Natural killer cell (primary cell): ENCODE measurements around the gene CNP. TPM values are rescaled to one million over a fixed set of nuclear protein-coding genes. Genes with fewer than 3 reads are reported as not detected.

Experiments used
- ATAC-seq, 3 donors: fragments of 150-1000 bp in 2 of 3; fragments of 200-7000 bp in 1 of 3; cut with Tn5 transposase; 1 replicate in 1 of 3; 2 replicates in 2 of 3; pipeline ENCODE4 v1.10.0; 2021; ENCODE audit warnings: mild to moderate bottlenecking in 2 of 3, moderate library complexity in 2 of 3
- DNase-seq, 2 donors: peaks; one replicate each; pipeline versions ENCODE4 v3.0.0 to v3.0.0-alpha.2; 2013 to 2021; ENCODE audit warnings: mixed read lengths in 1 of 2
- H3K27ac ChIP-seq: one replicate; pipeline ENCODE4 v1.5.1; 2013; ENCODE audit warnings: mild to moderate bottlenecking, low read length
- H3K27me3 ChIP-seq: one replicate; pipeline ENCODE4 v1.6.1; 2013; ENCODE audit warnings: low read length; ENCODE audit not compliant: control insufficient read depth, insufficient read depth
- H3K36me3 ChIP-seq: one replicate; pipeline ENCODE4 v1.6.1; 2013; ENCODE audit warnings: low read length; ENCODE audit not compliant: control insufficient read depth, insufficient read depth
- H3K4me1 ChIP-seq: one replicate; pipeline ENCODE4 v1.6.1; 2013; ENCODE audit warnings: low read length; ENCODE audit not compliant: control insufficient read depth, insufficient read depth
- H3K4me3 ChIP-seq: one replicate; pipeline ENCODE4 v1.5.1; 2013; ENCODE audit warnings: low read length
- H3K9me3 ChIP-seq: one replicate; pipeline ENCODE4 v1.6.1; 2013; ENCODE audit warnings: low read length; ENCODE audit not compliant: control insufficient read depth, insufficient read depth
- H3K27ac Mint-ChIP-seq, 2 donors: one replicate each; pipeline ENCODE4 v1.8.0; 2022; ENCODE audit warnings: mild to moderate bottlenecking in 2 of 2, mixed read lengths in 2 of 2, moderate library complexity in 1 of 2
- H3K27me3 Mint-ChIP-seq, 2 donors: one replicate each; pipeline ENCODE4 v1.8.0; 2022; ENCODE audit warnings: low read depth in 2 of 2, mixed read lengths in 2 of 2
- H3K36me3 Mint-ChIP-seq: one replicate; pipeline ENCODE4 v1.8.0; 2022; ENCODE audit warnings: mixed read lengths
- H3K4me1 Mint-ChIP-seq, 2 donors: one replicate each; pipeline ENCODE4 v1.8.0; 2022; ENCODE audit warnings: mixed read lengths in 2 of 2
- H3K4me3 Mint-ChIP-seq: one replicate; pipeline ENCODE4 v1.8.0; 2022; ENCODE audit warnings: mild to moderate bottlenecking, moderate library complexity, mixed read lengths
- H3K9me3 Mint-ChIP-seq, 2 donors: one replicate each; pipeline ENCODE4 v1.8.0; 2022; ENCODE audit warnings: mixed read lengths in 2 of 2
- WGBS: methylation state at CpG from one replicate; pipeline ENCODE4 v1.1.7; 2013; ENCODE audit warnings: missing lambda C conversion rate; ENCODE audit not compliant: insufficient coverage; 5-methylcytosine and 5-hydroxymethylcytosine counted together
- intact Hi-C: fragments of 100-400 bp; cut with micrococcal nuclease; formaldehyde crosslinking; loops from one replicate; pipeline ENCODE4 v1.14.2; 2022
- total RNA-seq, 4 donors: library from RNA; stranded (reverse); fragments of 120-200 nt in 1 of 4; gene quantifications; one replicate each; pipeline versions ENCODE4 v1.2.3 to v1.2.4, GENCODE V29; 2013 to 2022
- TF ChIP-seq, protein P1 (sequence below): fragments of 200-600 bp; IDR thresholded peaks from one replicate; pipeline ENCODE4 v1.8.0; 2022; ENCODE audit warnings: antibody characterized with exemption

The CNP gene
- total RNA-seq, 3 donors from 2014 or later (not counting 1 experiment from before 2014, with no cell fraction given): 32.4 to 44.8 (median 38.2) TPM

DNA sequence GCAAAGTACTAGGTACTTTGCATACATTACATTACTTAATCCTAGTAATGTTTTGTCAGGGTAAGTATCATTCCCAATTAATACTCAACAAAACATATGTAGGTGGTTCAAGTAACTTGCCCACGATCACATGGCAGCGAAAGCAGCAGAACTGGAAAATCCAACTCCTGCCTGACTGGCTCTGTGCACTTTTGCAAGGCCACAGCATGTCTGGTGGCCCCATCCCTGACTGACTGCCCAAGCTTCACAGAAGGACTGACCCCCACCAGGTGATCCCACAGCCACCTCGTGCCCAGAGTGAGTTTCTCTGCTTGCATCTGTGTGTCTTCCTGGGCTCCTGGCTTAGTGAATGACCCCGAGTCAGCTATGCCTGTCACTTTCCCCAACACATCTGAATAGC, 11.4 kb downstream of the CNP start:
- H3K9me3 Mint-ChIP-seq: no peaks in the 10 kb centered on the region
- H3K27me3 Mint-ChIP-seq: no peaks in the 10 kb centered on the region
- intact Hi-C loops: no loop called here
- no peaks in the 10 kb centered on the region for H3K27me3 ChIP-seq
- peaks cover 11% of the 10 kb centered on the region for H3K36me3 Mint-ChIP-seq
- no peak for DNase-seq
- H3K27ac ChIP-seq: no peak overlapping the region
- no peak overlapping the region for H3K27ac Mint-ChIP-seq
- H3K4me1 ChIP-seq: peaks cover 14% of the 10 kb centered on the region
- no peak for ATAC-seq
- H3K36me3 ChIP-seq: peaks cover 74% of the 10 kb centered on the region
- TF ChIP-seq, protein P1, sequence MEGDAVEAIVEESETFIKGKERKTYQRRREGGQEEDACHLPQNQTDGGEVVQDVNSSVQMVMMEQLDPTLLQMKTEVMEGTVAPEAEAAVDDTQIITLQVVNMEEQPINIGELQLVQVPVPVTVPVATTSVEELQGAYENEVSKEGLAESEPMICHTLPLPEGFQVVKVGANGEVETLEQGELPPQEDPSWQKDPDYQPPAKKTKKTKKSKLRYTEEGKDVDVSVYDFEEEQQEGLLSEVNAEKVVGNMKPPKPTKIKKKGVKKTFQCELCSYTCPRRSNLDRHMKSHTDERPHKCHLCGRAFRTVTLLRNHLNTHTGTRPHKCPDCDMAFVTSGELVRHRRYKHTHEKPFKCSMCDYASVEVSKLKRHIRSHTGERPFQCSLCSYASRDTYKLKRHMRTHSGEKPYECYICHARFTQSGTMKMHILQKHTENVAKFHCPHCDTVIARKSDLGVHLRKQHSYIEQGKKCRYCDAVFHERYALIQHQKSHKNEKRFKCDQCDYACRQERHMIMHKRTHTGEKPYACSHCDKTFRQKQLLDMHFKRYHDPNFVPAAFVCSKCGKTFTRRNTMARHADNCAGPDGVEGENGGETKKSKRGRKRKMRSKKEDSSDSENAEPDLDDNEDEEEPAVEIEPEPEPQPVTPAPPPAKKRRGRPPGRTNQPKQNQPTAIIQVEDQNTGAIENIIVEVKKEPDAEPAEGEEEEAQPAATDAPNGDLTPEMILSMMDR: no peak
- H3K9me3 ChIP-seq: no peaks in the 10 kb centered on the region
- H3K4me1 Mint-ChIP-seq: peaks cover 12 to 18% of the 10 kb centered on the region in 2 donors
- WGBS: 95% methylated on average over 4 of the region's 4 CpGs
- H3K4me3 ChIP-seq: no peak overlapping the region
- H3K4me3 Mint-ChIP-seq: no peak overlapping the region

DNA sequence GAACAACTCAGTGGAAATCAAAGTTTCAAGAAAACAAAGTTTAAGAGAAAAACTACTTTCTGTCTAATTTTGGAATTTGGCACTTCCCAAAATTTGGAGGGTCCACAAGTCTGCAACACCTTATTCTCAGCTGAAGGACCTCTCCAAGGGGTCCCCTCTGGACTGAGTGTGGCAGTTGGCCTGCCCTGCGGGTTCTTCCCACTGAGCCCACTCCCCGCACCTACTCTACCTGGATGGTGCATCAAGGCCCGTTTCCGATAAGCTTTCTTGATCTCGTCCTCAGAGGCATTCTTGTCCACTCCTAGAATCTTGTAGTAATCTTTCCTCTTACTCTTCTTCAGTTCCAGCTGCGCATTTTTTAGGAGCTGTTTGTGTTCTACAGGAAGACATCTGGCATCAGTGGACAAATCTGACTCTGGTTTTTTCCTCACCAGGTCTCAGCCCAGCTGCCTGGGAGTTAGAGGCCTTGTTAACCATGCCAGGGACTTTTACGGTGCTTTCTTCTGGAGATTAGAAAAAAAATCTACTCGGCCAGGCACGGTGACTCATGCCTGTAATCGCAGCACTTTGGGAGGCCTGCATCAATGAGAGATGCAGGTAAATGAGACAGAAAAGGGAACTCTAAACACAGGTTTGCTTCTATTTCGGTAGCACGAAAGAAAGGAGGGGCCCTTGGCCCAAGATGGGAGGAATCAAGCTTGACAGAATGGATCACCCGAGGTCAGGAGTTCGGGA, 15.6 kb downstream of the CNP start:
- DNase-seq: no peak
- TF ChIP-seq, protein P1: no peak
- H3K27me3 Mint-ChIP-seq: no peaks in the 10 kb centered on the region
- peak overlapping the region in 1 of 2 donors; percentile 31 for H3K27ac Mint-ChIP-seq
- H3K27ac ChIP-seq: no peak overlapping the region
- 97% methylated on average over 14 of the region's 14 CpGs for WGBS
- no peaks in the 10 kb centered on the region for H3K9me3 Mint-ChIP-seq
- peaks cover 62% of the 10 kb centered on the region for H3K36me3 ChIP-seq
- H3K36me3 Mint-ChIP-seq: peaks cover 23% of the 10 kb centered on the region
- no peak overlapping the region for H3K4me3 ChIP-seq
- H3K27me3 ChIP-seq: no peaks in the 10 kb centered on the region
- ATAC-seq: no peak
- H3K4me1 Mint-ChIP-seq: peaks cover 5 to 7% of the 10 kb centered on the region in 2 donors
- H3K9me3 ChIP-seq: no peaks in the 10 kb centered on the region
- intact Hi-C loops: no loop called here
- H3K4me3 Mint-ChIP-seq: no peak overlapping the region
- no peaks in the 10 kb centered on the region for H3K4me1 ChIP-seq

DNA sequence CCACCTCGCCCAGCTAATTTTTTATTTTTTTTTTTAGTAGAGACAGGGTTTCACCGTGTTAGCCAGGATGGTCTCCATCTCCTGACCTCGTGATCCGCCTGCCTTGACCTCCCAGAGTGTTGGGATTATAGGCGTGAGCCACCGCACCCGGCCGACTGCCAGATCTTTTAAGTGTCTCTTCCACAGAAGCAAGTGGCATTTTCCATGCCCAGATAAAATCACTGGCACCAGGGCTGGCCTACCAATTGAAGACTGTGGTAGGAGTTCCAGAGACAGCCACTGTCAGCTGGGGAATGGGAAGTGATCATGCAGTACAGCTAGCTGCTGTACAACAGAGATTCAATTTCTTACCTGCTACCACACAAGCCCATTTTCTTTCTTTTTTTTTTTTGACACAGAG, 17.9 kb downstream of the CNP start:
- no peak overlapping the region for H3K4me3 Mint-ChIP-seq
- no peak for DNase-seq
- H3K4me1 Mint-ChIP-seq: peaks cover 0 to 3% of the 10 kb centered on the region in 2 donors
- H3K27me3 Mint-ChIP-seq: no peaks in the 10 kb centered on the region
- intact Hi-C loops: no loop called here
- no peaks in the 10 kb centered on the region for H3K9me3 ChIP-seq
- 95% methylated on average over 8 of the region's 8 CpGs for WGBS
- H3K4me1 ChIP-seq: no peaks in the 10 kb centered on the region
- TF ChIP-seq, protein P1: no peak
- no peak overlapping the region for H3K27ac ChIP-seq
- H3K27me3 ChIP-seq: no peaks in the 10 kb centered on the region
- H3K36me3 ChIP-seq: peaks cover 73% of the 10 kb centered on the region
- H3K36me3 Mint-ChIP-seq: peaks cover 37% of the 10 kb centered on the region
- no peak overlapping the region for H3K4me3 ChIP-seq
- no peak for ATAC-seq
- no peaks in the 10 kb centered on the region for H3K9me3 Mint-ChIP-seq
- H3K27ac Mint-ChIP-seq: no peak overlapping the region

DNA sequence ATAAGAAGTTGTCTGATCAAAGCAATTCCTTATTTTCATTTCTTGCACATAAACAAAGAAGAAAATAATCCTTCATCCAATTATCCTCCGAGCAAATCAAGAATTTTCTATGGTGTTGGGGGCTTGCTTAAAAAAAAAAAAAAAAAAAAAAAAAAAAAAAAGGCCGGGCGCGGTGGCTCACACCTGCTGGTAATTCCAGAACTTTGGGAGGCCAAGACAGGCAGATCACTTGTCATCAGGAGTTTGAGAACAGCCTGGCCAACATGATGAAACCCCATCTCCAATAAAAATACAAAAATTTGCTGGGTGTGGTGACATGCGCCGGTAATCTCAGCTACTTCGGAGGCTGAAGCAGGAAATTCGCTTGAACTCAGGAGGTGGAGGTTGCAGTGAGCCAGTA, 19.3 kb downstream of the CNP start:
- ATAC-seq (no peak), DNase-seq (no peak)
- Histone ChIP-seq H3K27me3 (no peaks in the 10 kb centered on the region), H3K4me3 (no peak overlapping the region), H3K27ac (no peak overlapping the region), H3K9me3 (no peaks in the 10 kb centered on the region), H3K36me3 (peaks cover 77% of the 10 kb centered on the region), H3K4me1 (no peaks in the 10 kb centered on the region)
- peaks cover 0 to 3% of the 10 kb centered on the region in 2 donors for H3K4me1 Mint-ChIP-seq
- no peaks in the 10 kb centered on the region for H3K9me3 Mint-ChIP-seq
- peaks cover 37% of the 10 kb centered on the region for H3K36me3 Mint-ChIP-seq
- TF ChIP-seq, protein P1: no peak
- no peaks in the 10 kb centered on the region for H3K27me3 Mint-ChIP-seq
- WGBS: 96% methylated on average over 7 of the region's 8 CpGs
- H3K4me3 Mint-ChIP-seq: no peak overlapping the region
- H3K27ac Mint-ChIP-seq: no peak overlapping the region
- intact Hi-C loops: no loop called here
